ENCODE data around the gene PAK5. TPM values are rescaled to one million over a fixed set of nuclear protein-coding genes. Genes with fewer than 3 reads are reported as not detected.

Gene PAK5
- total and polyA plus RNA-seq, 2 of the 13 experiments (the other 11 are each of a cell fraction or from before 2014, with no cell fraction given): not detected

GRCh38 chr20:9789131-9789530 lies 49.7 kb downstream of the PAK5 start:
- FAIRE-seq: no peak
- no peaks in the 10 kb centered on the region for H3K27me3 ChIP-seq (ENCODE audit: control insufficient read depth in 1 of 2, insufficient read depth in 2 of 2, low read length in 2 of 2)
- no peak overlapping the region for H2AFZ ChIP-seq (ENCODE audit: low read length)
- CTCF ChIA-PET (ENCODE audit: low intra/inter-chr PET ratio, low total read pairs): no interaction called here
- intact Hi-C loops (cut with micrococcal nuclease; ENCODE audit: unreplicated experiment): no loop called here
- no peaks in the 10 kb centered on the region for H3K4me1 ChIP-seq (ENCODE audit: insufficient read depth, low read length)
- no peak overlapping the region for H3K4me2 ChIP-seq (ENCODE audit: low read depth, low read length)
- BruUV-seq (replicated peaks): no TSS peak
- no peak overlapping the region for H3K27ac ChIP-seq (ENCODE audit: extremely low read length, insufficient read depth, low read length)
- H3K36me3 ChIP-seq (replicated peaks in 1 of 2; ENCODE audit: control insufficient read depth in 1 of 2, insufficient read depth in 2 of 2, low read length in 2 of 2): no peaks in the 10 kb centered on the region
- H3K9me3 ChIP-seq (ENCODE audit: low read length): no peaks in the 10 kb centered on the region
- H3K4me3 ChIP-seq (replicated peaks in 1 of 3; ENCODE audit: insufficient read depth in 1 of 3, low read depth in 2 of 3, low read length in 3 of 3): no peak overlapping the region
- TF ChIP-seq ZNF576 (CRISPR knock-in tag; IDR thresholded peaks at IDR 0.05) (no peak), KLF11 (CRISPR knock-in tag; IDR thresholded peaks at IDR 0.05) (no peak), ZNF660 (CRISPR knock-in tag; IDR thresholded peaks at IDR 0.05; ENCODE audit: borderline replicate concordance, low read depth) (no peak), PBX2 (CRISPR knock-in tag; IDR thresholded peaks at IDR 0.05) (no peak), KLF12 (CRISPR knock-in tag; IDR thresholded peaks at IDR 0.05; ENCODE audit: borderline replicate concordance) (no peak), REPIN1 (CRISPR knock-in tag; IDR thresholded peaks at IDR 0.05; ENCODE audit: borderline replicate concordance, low read depth) (no peak)
- TF ChIP-seq, protein P1, sequence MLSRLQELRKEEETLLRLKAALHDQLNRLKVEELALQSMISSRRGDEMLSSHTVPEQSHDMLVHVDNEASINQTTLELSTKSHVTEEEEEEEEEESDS (CRISPR knock-in tag; IDR thresholded peaks at IDR 0.05; ENCODE audit: borderline replicate concordance): no peak
- TF ChIP-seq, protein P2, sequence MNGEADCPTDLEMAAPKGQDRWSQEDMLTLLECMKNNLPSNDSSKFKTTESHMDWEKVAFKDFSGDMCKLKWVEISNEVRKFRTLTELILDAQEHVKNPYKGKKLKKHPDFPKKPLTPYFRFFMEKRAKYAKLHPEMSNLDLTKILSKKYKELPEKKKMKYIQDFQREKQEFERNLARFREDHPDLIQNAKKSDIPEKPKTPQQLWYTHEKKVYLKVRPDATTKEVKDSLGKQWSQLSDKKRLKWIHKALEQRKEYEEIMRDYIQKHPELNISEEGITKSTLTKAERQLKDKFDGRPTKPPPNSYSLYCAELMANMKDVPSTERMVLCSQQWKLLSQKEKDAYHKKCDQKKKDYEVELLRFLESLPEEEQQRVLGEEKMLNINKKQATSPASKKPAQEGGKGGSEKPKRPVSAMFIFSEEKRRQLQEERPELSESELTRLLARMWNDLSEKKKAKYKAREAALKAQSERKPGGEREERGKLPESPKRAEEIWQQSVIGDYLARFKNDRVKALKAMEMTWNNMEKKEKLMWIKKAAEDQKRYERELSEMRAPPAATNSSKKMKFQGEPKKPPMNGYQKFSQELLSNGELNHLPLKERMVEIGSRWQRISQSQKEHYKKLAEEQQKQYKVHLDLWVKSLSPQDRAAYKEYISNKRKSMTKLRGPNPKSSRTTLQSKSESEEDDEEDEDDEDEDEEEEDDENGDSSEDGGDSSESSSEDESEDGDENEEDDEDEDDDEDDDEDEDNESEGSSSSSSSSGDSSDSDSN (CRISPR knock-in tag; IDR thresholded peaks at IDR 0.05): no peak
- TF ChIP-seq, protein P3, sequence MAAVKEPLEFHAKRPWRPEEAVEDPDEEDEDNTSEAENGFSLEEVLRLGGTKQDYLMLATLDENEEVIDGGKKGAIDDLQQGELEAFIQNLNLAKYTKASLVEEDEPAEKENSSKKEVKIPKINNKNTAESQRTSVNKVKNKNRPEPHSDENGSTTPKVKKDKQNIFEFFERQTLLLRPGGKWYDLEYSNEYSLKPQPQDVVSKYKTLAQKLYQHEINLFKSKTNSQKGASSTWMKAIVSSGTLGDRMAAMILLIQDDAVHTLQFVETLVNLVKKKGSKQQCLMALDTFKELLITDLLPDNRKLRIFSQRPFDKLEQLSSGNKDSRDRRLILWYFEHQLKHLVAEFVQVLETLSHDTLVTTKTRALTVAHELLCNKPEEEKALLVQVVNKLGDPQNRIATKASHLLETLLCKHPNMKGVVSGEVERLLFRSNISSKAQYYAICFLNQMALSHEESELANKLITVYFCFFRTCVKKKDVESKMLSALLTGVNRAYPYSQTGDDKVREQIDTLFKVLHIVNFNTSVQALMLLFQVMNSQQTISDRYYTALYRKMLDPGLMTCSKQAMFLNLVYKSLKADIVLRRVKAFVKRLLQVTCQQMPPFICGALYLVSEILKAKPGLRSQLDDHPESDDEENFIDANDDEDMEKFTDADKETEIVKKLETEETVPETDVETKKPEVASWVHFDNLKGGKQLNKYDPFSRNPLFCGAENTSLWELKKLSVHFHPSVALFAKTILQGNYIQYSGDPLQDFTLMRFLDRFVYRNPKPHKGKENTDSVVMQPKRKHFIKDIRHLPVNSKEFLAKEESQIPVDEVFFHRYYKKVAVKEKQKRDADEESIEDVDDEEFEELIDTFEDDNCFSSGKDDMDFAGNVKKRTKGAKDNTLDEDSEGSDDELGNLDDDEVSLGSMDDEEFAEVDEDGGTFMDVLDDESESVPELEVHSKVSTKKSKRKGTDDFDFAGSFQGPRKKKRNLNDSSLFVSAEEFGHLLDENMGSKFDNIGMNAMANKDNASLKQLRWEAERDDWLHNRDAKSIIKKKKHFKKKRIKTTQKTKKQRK (IDR thresholded peaks at IDR 0.05; ENCODE audit: low read length): no peak
- WGBS (ENCODE audit: low lambda C conversion rate): under 1% methylated on average over 2 of the region's 2 CpGs
- ATAC-seq: no peak
- POLR2A ChIA-PET: no interaction called here
- DNase-seq (ENCODE audit: low spot score): no peak
- no peak overlapping the region for H3K9ac ChIP-seq (ENCODE audit: insufficient read depth, low read depth, low read length)
- in situ Hi-C loops (cut with HindIII; ENCODE audit: extremely low pct_ligation_motif_present, low pct_unique_long_range_greater_than_20kb): no loop called here
- H3K79me2 ChIP-seq (ENCODE audit: insufficient read depth, low read length): no peaks in the 10 kb centered on the region
- no peaks in the 10 kb centered on the region for H4K20me1 ChIP-seq (ENCODE audit: insufficient read depth, low read length)
